ENCODE results near the gene YJU2. TPM values are rescaled to one million over a fixed set of nuclear protein-coding genes. Genes with fewer than 3 reads are reported as not detected.

The YJU2 gene
- total RNA-seq, 5 donors from 2014 or later (not counting 1 experiment from before 2014, with no cell fraction given), result 28.4 to 37.4 (median 35.2) TPM

GRCh38 chr19:4200940-4201542 lies 45.8 kb upstream of the YJU2 start:
- H3K36me3 Mint-ChIP-seq, result no peaks in the 10 kb centered on the region
- DNase-seq, result no peak
- H3K9me3 Mint-ChIP-seq, result no peaks in the 10 kb centered on the region
- Histone ChIP-seq H3K4me3 (ENCODE audit: control insufficient read depth in 1 of 2, extremely low read depth in 1 of 2, low read length in 1 of 2) (no peak overlapping the region), H3K9me3 (no peaks in the 10 kb centered on the region), H3K36me3 (ENCODE audit: control insufficient read depth in 2 of 2, extremely low read depth in 1 of 2, insufficient read depth in 1 of 2, low read length in 1 of 2) (no peaks in the 10 kb centered on the region), H3K27ac (ENCODE audit: low read length) (no peak overlapping the region), H3K4me1 (ENCODE audit: control insufficient read depth in 1 of 2, extremely low read depth in 1 of 2, insufficient read depth in 2 of 2, low read length in 2 of 2) (peaks cover 0 to 3% of the 10 kb centered on the region in 2 experiments), H3K27me3 (replicated peaks in 1 of 2; ENCODE audit: control insufficient read depth in 2 of 2, extremely low read depth in 1 of 2, insufficient read depth in 2 of 2, low read length in 1 of 2) (peaks cover 0 to 47% of the 10 kb centered on the region in 2 experiments)
- peaks cover 23 to 32% of the 10 kb centered on the region in 2 donors for H3K27me3 Mint-ChIP-seq
- no peak overlapping the region for H3K4me3 Mint-ChIP-seq
- no peak overlapping the region for H3K27ac Mint-ChIP-seq
- ChIA-PET POLR2A (no interaction called here), CTCF (interaction anchor here in 1 of 2 donors (0.6 kb wide), 1 partner anchor 122 kb away, joined by 3 read pairs; no protein-coding TSS in a partner anchor)
- peaks cover 8 to 17% (median 10%) of the 10 kb centered on the region in 3 donors for H3K4me1 Mint-ChIP-seq
- ATAC-seq (replicated peaks in 1 of 4), result no peak
- WGBS (ENCODE audit: insufficient coverage), result 51% methylated on average over 2 of the region's 2 CpGs

GRCh38 chr19:4201798-4202197 lies 45.1 kb upstream of the YJU2 start:
- 82% methylated on average over 3 of the region's 4 CpGs for WGBS (ENCODE audit: insufficient coverage)
- H3K4me1 Mint-ChIP-seq, result peaks cover 8 to 17% (median 10%) of the 10 kb centered on the region in 3 donors
- ATAC-seq (replicated peaks in 1 of 4), result no peak
- Histone ChIP-seq H3K4me1 (ENCODE audit: control insufficient read depth in 1 of 2, extremely low read depth in 1 of 2, insufficient read depth in 2 of 2, low read length in 2 of 2) (peaks cover 0 to 3% of the 10 kb centered on the region in 2 experiments), H3K36me3 (ENCODE audit: control insufficient read depth in 2 of 2, extremely low read depth in 1 of 2, insufficient read depth in 1 of 2, low read length in 1 of 2) (no peaks in the 10 kb centered on the region), H3K27ac (ENCODE audit: low read length) (no peak overlapping the region), H3K9me3 (no peaks in the 10 kb centered on the region), H3K27me3 (replicated peaks in 1 of 2; ENCODE audit: control insufficient read depth in 2 of 2, extremely low read depth in 1 of 2, insufficient read depth in 2 of 2, low read length in 1 of 2) (peaks cover 0 to 45% of the 10 kb centered on the region in 2 experiments), H3K4me3 (ENCODE audit: control insufficient read depth in 1 of 2, extremely low read depth in 1 of 2, low read length in 1 of 2) (no peak overlapping the region)
- peaks cover 19 to 25% of the 10 kb centered on the region in 2 donors for H3K27me3 Mint-ChIP-seq
- ChIA-PET POLR2A (no interaction called here), CTCF (interaction anchor here in 1 of 2 donors (0.6 kb wide), 2 partner anchors 123 to 214 kb away, joined by 3 to 6 read pairs; no protein-coding TSS in a partner anchor)
- no peaks in the 10 kb centered on the region for H3K36me3 Mint-ChIP-seq
- no peak for DNase-seq
- H3K4me3 Mint-ChIP-seq, result no peak overlapping the region
- no peaks in the 10 kb centered on the region for H3K9me3 Mint-ChIP-seq
- no peak overlapping the region for H3K27ac Mint-ChIP-seq

DNA sequence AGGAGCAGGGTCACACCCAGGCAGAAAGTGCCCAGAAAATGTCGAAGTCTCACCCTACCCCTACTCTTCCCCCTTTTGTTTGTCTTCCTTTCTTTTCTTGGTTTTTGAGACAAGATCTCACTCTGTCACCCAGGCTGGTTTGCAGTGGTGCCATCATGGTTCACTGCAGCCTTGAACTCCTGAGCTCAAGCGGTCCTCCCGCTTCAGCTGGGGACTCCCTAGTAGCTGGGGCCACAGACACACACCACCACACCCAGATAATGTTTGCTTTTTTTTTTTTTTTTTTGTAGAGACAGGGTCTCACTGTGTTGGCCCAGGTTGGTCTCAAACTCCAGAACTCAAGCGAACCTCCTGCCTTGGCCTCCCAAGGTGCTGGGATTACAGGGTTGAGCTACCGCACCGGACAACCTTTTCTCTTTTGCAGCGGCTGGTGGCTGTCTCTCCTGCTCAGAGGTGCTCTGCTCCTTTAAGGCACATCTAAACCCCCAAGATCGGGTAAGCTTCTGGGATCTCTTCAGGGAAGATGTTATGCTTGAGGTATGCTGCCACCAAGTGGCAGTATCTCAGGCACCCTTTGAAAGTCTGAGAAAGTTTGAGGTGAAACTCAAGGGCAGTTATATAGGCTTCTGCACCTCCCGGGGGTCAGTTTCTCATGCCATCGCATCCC lies 39.9 kb upstream of the YJU2 start:
- 75% methylated on average over 4 of the region's 10 CpGs for WGBS (ENCODE audit: insufficient coverage)
- POLR2A ChIA-PET, result no interaction called here
- Mint-ChIP-seq H3K4me1 (peaks cover 0 to 4% (median 2%) of the 10 kb centered on the region in 3 donors), H3K36me3 (no peaks in the 10 kb centered on the region), H3K27ac (no peak overlapping the region), H3K9me3 (no peaks in the 10 kb centered on the region), H3K27me3 (peaks cover 0 to 7% of the 10 kb centered on the region in 2 donors), H3K4me3 (no peak overlapping the region)
- H3K4me1 ChIP-seq (ENCODE audit: control insufficient read depth in 1 of 2, extremely low read depth in 1 of 2, insufficient read depth in 2 of 2, low read length in 2 of 2), result peaks cover 0 to 3% of the 10 kb centered on the region in 2 experiments
- H3K9me3 ChIP-seq, result no peaks in the 10 kb centered on the region
- H3K27me3 ChIP-seq (replicated peaks in 1 of 2; ENCODE audit: control insufficient read depth in 2 of 2, extremely low read depth in 1 of 2, insufficient read depth in 2 of 2, low read length in 1 of 2), result peaks cover 0 to 58% of the 10 kb centered on the region in 2 experiments
- no peaks in the 10 kb centered on the region for H3K36me3 ChIP-seq (ENCODE audit: control insufficient read depth in 2 of 2, extremely low read depth in 1 of 2, insufficient read depth in 1 of 2, low read length in 1 of 2)
- ATAC-seq (replicated peaks in 1 of 4), result no peak
- H3K4me3 ChIP-seq (ENCODE audit: control insufficient read depth in 1 of 2, extremely low read depth in 1 of 2, low read length in 1 of 2), result no peak overlapping the region
- H3K27ac ChIP-seq (ENCODE audit: low read length), result no peak overlapping the region
- DNase-seq, result no peak
- CTCF ChIA-PET, result no interaction called here

DNA sequence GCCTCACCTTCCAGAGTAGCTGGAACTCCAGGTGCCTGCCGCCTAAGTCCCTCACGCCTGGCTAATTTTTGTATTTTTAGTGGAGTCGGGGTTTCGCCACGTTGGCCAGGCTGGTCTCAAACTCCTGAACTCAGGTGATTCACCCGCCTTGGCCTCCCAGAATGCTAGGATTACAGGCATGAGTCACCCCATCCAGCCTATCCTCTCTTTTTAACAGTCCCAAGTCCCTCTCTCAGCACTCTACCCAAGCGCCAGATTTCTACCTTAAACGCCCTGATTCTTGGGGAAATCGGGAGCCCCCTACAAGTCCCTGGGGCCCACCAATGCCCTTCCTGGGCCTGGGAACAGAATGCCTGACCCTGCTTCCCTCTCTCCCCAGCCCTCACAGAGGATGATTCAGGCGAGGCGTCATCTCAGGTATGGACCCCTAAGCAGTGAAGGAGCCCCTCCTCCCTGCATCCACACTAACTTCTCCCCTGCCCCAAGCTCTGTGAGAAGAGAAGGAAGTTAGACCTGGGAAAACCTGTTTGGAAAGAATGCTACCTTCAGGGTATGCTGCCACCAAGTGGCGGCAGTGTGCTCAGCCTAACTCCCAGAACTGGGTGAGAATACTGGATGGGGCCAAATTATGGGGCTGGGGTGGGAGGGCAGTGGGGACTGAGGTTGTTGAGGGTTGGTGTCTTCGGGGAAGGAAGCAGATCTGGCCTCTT lies 38.3 kb upstream of the YJU2 start:
- Histone ChIP-seq H3K27me3 (replicated peaks in 1 of 2; ENCODE audit: control insufficient read depth in 2 of 2, extremely low read depth in 1 of 2, insufficient read depth in 2 of 2, low read length in 1 of 2) (peaks cover 0 to 53% of the 10 kb centered on the region in 2 experiments), H3K9me3 (no peaks in the 10 kb centered on the region), H3K4me3 (ENCODE audit: control insufficient read depth in 1 of 2, extremely low read depth in 1 of 2, low read length in 1 of 2) (no peak overlapping the region), H3K4me1 (ENCODE audit: control insufficient read depth in 1 of 2, extremely low read depth in 1 of 2, insufficient read depth in 2 of 2, low read length in 2 of 2) (peaks cover 0 to 3% of the 10 kb centered on the region in 2 experiments), H3K27ac (ENCODE audit: low read length) (no peak overlapping the region), H3K36me3 (ENCODE audit: control insufficient read depth in 2 of 2, extremely low read depth in 1 of 2, insufficient read depth in 1 of 2, low read length in 1 of 2) (no peaks in the 10 kb centered on the region)
- no peaks in the 10 kb centered on the region for H3K9me3 Mint-ChIP-seq
- no peak overlapping the region for H3K4me3 Mint-ChIP-seq
- WGBS (ENCODE audit: insufficient coverage), result 66% methylated on average over 3 of the region's 13 CpGs
- peaks cover 0 to 10% of the 10 kb centered on the region in 2 donors for H3K27me3 Mint-ChIP-seq
- ChIA-PET CTCF (no interaction called here), POLR2A (no interaction called here)
- peaks cover 0 to 6% (median 2%) of the 10 kb centered on the region in 3 donors for H3K4me1 Mint-ChIP-seq
- H3K27ac Mint-ChIP-seq, result no peak overlapping the region
- no peak for DNase-seq
- no peak for ATAC-seq (replicated peaks in 1 of 4)
- no peaks in the 10 kb centered on the region for H3K36me3 Mint-ChIP-seq

DNA sequence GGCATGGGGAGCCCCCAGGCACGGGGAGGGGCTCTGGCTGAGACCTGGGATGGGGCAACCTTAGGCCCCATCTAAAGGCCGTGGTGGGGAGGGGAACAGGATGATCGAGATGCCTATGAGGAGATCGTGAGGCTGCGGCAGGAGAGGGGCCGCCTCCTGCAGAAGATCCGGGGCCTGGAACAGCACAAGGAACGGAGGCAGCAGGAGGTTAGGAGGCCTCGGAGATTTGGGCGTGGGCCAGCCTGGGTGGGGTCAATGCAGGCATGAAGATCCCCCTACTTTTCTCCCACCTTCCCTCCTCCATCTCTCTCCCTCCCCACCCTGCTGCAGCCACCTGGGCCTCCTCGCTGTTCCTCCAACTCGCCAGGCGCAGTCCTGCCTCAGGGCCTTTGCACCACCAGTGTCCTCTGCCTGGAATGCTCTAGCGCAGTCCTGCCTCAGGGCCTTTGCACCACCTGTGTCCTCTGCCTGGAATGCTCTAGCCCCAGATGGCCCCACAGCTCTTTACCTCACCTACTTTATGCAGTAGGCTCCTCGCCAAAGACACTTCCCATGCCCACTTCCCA lies 36.6 kb upstream of the YJU2 start:
- peaks cover 0 to 12% of the 10 kb centered on the region in 2 experiments for H3K4me1 ChIP-seq (ENCODE audit: control insufficient read depth in 1 of 2, extremely low read depth in 1 of 2, insufficient read depth in 2 of 2, low read length in 2 of 2)
- DNase-seq, result no peak
- H3K9me3 ChIP-seq, result no peaks in the 10 kb centered on the region
- no peak for ATAC-seq (replicated peaks in 1 of 4)
- H3K4me3 ChIP-seq (ENCODE audit: control insufficient read depth in 1 of 2, extremely low read depth in 1 of 2, low read length in 1 of 2), result no peak overlapping the region
- POLR2A ChIA-PET, result no interaction called here
- CTCF ChIA-PET, result no interaction called here
- Mint-ChIP-seq H3K9me3 (no peaks in the 10 kb centered on the region), H3K4me3 (no peak overlapping the region), H3K4me1 (peaks cover 0 to 16% (median 7%) of the 10 kb centered on the region in 3 donors), H3K27ac (no peak overlapping the region), H3K36me3 (no peaks in the 10 kb centered on the region), H3K27me3 (peaks cover 0 to 10% of the 10 kb centered on the region in 2 donors)
- no peak overlapping the region for H3K27ac ChIP-seq (ENCODE audit: low read length)
- H3K27me3 ChIP-seq (replicated peaks in 1 of 2; ENCODE audit: control insufficient read depth in 2 of 2, extremely low read depth in 1 of 2, insufficient read depth in 2 of 2, low read length in 1 of 2), result peaks cover 0 to 47% of the 10 kb centered on the region in 2 experiments
- no peaks in the 10 kb centered on the region for H3K36me3 ChIP-seq (ENCODE audit: control insufficient read depth in 2 of 2, extremely low read depth in 1 of 2, insufficient read depth in 1 of 2, low read length in 1 of 2)
- 83% methylated on average over 14 of the region's 15 CpGs for WGBS (ENCODE audit: insufficient coverage)

- no peak for ATAC-seq (replicated peaks in 1 of 4)
- Mint-ChIP-seq H3K9me3 (no peaks in the 10 kb centered on the region), H3K4me1 (peaks cover 0 to 16% (median 7%) of the 10 kb centered on the region in 3 donors), H3K4me3 (no peak overlapping the region), H3K27ac (no peak overlapping the region), H3K27me3 (peaks cover 0 to 6% of the 10 kb centered on the region in 2 donors), H3K36me3 (no peaks in the 10 kb centered on the region)
- H3K9me3 ChIP-seq, result no peaks in the 10 kb centered on the region
- no peak overlapping the region for H3K27ac ChIP-seq (ENCODE audit: low read length)
- H3K4me3 ChIP-seq (ENCODE audit: control insufficient read depth in 1 of 2, extremely low read depth in 1 of 2, low read length in 1 of 2), result no peak overlapping the region
- CTCF ChIA-PET, result no interaction called here
- H3K27me3 ChIP-seq (replicated peaks in 1 of 2; ENCODE audit: control insufficient read depth in 2 of 2, extremely low read depth in 1 of 2, insufficient read depth in 2 of 2, low read length in 1 of 2), result peaks cover 0 to 28% of the 10 kb centered on the region in 2 experiments
- POLR2A ChIA-PET, result no interaction called here
- no peak for DNase-seq
- H3K4me1 ChIP-seq (ENCODE audit: control insufficient read depth in 1 of 2, extremely low read depth in 1 of 2, insufficient read depth in 2 of 2, low read length in 2 of 2), result peaks cover 0 to 15% of the 10 kb centered on the region in 2 experiments
- WGBS (ENCODE audit: insufficient coverage), result 51% methylated on average over 2 of the region's 3 CpGs
- no peaks in the 10 kb centered on the region for H3K36me3 ChIP-seq (ENCODE audit: control insufficient read depth in 2 of 2, extremely low read depth in 1 of 2, insufficient read depth in 1 of 2, low read length in 1 of 2)
Measured at GRCh38 chr19:4213116-4213515, 33.8 kb upstream of the YJU2 start.
